Chondrocyte (in vitro differentiated cells): Measurements from ENCODE around the gene NDUFA7. TPM values are rescaled to one million over a fixed set of nuclear protein-coding genes. Genes with fewer than 3 reads are reported as not detected.
"Not testable (repeated sequence)": the region's sequence is repeated elsewhere in the genome, so short reads cannot be mapped to it uniquely, and the experiment has no call there.

ENCODE experiments used
- DNase-seq: peaks from one replicate; pipeline ENCODE4 v3.0.0; 2021; ENCODE audit warnings: mixed read lengths, low spot score
- H3K27ac Mint-ChIP-seq: one replicate; pipeline ENCODE4 v1.8.0; 2021; ENCODE audit warnings: mild to moderate bottlenecking, moderate library complexity, mixed read lengths; ENCODE audit not compliant: unreplicated experiment
- H3K27me3 Mint-ChIP-seq: 2 replicates; pipeline ENCODE4 v1.8.0; 2021; ENCODE audit warnings: low read depth, mixed read lengths
- H3K36me3 Mint-ChIP-seq: 2 replicates; pipeline ENCODE4 v1.8.0; 2021; ENCODE audit warnings: low read depth, mixed read lengths
- H3K4me1 Mint-ChIP-seq: 2 replicates; pipeline ENCODE4 v1.8.0; 2021; ENCODE audit warnings: low read depth, mild to moderate bottlenecking, mixed read lengths
- H3K4me3 Mint-ChIP-seq: one replicate; pipeline ENCODE4 v1.8.0; 2021; ENCODE audit warnings: mild to moderate bottlenecking, moderate library complexity, mixed read lengths; ENCODE audit not compliant: unreplicated experiment
- H3K9me3 Mint-ChIP-seq: 2 replicates; pipeline ENCODE4 v1.8.0; 2021; ENCODE audit warnings: low read depth, mixed read lengths
- CTCF ChIP-seq: fragments of 200-600 bp; sonication (generic); IDR thresholded peaks from 2 replicates; pipeline ENCODE4 v1.5.0; 2021; ENCODE audit warnings: antibody characterized with exemption, mild to moderate bottlenecking, moderate library complexity
- total RNA-seq: library from RNA; stranded (reverse); gene quantifications from 3 replicates; pipeline ENCODE4 v1.2.1, GENCODE V29; 2021

Gene NDUFA7
- total RNA-seq, 1 donor from 2014 or later = 26.6 TPM

- peaks cover 46% of the 10 kb centered on the region for H3K4me1 Mint-ChIP-seq
- DNase-seq = no peak
- TF ChIP-seq CTCF = no peak
- H3K9me3 Mint-ChIP-seq = peaks cover 5% of the 10 kb centered on the region
- H3K27ac Mint-ChIP-seq = peak overlapping the region; percentile 5
- peaks cover 2% of the 10 kb centered on the region for H3K36me3 Mint-ChIP-seq
- H3K27me3 Mint-ChIP-seq = no peaks in the 10 kb centered on the region
- H3K4me3 Mint-ChIP-seq = no peak overlapping the region
Measured at GRCh38 chr19:8357007-8357521, 35.9 kb upstream of the NDUFA7 start.

GRCh38 chr19:8355631-8356402, 34.6 kb upstream of the NDUFA7 start:
- peak overlapping the region; percentile 92 for H3K27ac Mint-ChIP-seq
- H3K36me3 Mint-ChIP-seq = peaks cover 2% of the 10 kb centered on the region
- peaks cover 48% of the 10 kb centered on the region for H3K4me1 Mint-ChIP-seq
- peak; percentile 39 for TF ChIP-seq CTCF
- H3K4me3 Mint-ChIP-seq = no peak overlapping the region
- DNase-seq = no peak
- H3K27me3 Mint-ChIP-seq = no peaks in the 10 kb centered on the region
- H3K9me3 Mint-ChIP-seq = peaks cover 5% of the 10 kb centered on the region

DNA sequence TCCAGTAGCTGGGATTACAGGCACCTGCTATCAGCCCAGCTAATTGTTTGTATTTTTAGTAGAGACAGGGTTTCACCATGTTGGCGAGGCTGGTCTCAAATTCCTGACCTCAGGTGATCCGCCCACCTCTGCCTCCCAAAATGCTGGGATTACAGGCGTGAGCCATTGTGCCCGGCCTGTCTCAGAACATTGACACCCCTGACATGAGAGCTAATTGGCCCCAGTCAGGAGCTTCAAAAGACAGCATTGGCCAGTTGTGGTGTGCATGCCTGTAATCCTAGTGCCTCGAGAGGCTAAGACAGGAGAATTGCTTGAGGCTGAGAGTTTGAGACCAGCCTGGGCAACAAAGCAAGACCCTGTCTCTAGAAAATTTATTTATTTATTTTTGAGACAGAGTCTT, 31.7 kb upstream of the NDUFA7 start:
- not testable (repeated sequence) for H3K36me3 Mint-ChIP-seq, H3K9me3 Mint-ChIP-seq, H3K4me3 Mint-ChIP-seq, DNase-seq, H3K27me3 Mint-ChIP-seq
- Mint-ChIP-seq H3K4me1 (peaks cover 52% of the 10 kb centered on the region), H3K27ac (peak overlapping the region; percentile 59)

- Mint-ChIP-seq H3K27ac (peak overlapping the region; percentile 79), H3K27me3 (no peaks in the 10 kb centered on the region), H3K4me1 (peaks cover 55% of the 10 kb centered on the region), H3K9me3 (peaks cover 5% of the 10 kb centered on the region), H3K36me3 (peaks cover 2% of the 10 kb centered on the region), H3K4me3 (peak overlapping the region; percentile 52)
- no peak for TF ChIP-seq CTCF
- DNase-seq = no peak
Measured at GRCh38 chr19:8352134-8352827, 31.1 kb upstream of the NDUFA7 start.

- H3K27ac Mint-ChIP-seq, H3K9me3 Mint-ChIP-seq, H3K4me3 Mint-ChIP-seq, H3K36me3 Mint-ChIP-seq, DNase-seq, H3K27me3 Mint-ChIP-seq: not testable (repeated sequence)
- H3K4me1 Mint-ChIP-seq = peaks cover 33% of the 10 kb centered on the region
Measured at GRCh38 chr19:8349629-8350372, 28.6 kb upstream of the NDUFA7 start.

GRCh38 chr19:8343483-8343844, 22.3 kb upstream of the NDUFA7 start:
- no peaks in the 10 kb centered on the region for H3K36me3 Mint-ChIP-seq
- H3K27me3 Mint-ChIP-seq = peaks cover 17% of the 10 kb centered on the region
- no peak overlapping the region for H3K27ac Mint-ChIP-seq
- peaks cover 12% of the 10 kb centered on the region for H3K4me1 Mint-ChIP-seq
- DNase-seq = no peak
- peak overlapping the region; percentile 58 for H3K4me3 Mint-ChIP-seq
- TF ChIP-seq CTCF = no peak
- no peaks in the 10 kb centered on the region for H3K9me3 Mint-ChIP-seq
